ENCODE results near the gene NR0B2.

DNA sequence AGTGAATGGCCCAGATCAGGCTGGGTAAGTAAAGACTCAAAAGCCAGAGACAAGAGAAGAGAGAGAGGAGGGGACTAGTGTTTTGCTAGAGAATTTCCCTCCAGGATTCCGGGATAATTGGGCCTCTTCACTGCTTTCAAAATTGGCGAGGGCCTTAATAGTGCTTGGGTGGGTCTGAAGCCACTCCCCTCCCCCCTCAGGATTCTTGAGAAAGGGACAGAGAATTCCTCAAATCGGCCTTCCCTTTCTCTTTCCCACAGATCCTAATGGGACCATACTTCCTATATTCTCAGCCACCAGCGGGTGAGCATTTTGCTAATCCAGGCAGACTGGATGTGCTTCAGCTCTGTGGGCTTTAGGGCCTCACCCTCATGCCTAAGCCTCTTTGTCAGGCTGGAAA is 38.9 kb downstream of the NR0B2 start:
- TF ChIP-seq, protein P1, sequence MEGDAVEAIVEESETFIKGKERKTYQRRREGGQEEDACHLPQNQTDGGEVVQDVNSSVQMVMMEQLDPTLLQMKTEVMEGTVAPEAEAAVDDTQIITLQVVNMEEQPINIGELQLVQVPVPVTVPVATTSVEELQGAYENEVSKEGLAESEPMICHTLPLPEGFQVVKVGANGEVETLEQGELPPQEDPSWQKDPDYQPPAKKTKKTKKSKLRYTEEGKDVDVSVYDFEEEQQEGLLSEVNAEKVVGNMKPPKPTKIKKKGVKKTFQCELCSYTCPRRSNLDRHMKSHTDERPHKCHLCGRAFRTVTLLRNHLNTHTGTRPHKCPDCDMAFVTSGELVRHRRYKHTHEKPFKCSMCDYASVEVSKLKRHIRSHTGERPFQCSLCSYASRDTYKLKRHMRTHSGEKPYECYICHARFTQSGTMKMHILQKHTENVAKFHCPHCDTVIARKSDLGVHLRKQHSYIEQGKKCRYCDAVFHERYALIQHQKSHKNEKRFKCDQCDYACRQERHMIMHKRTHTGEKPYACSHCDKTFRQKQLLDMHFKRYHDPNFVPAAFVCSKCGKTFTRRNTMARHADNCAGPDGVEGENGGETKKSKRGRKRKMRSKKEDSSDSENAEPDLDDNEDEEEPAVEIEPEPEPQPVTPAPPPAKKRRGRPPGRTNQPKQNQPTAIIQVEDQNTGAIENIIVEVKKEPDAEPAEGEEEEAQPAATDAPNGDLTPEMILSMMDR (optimal IDR thresholded peaks at IDR 0.05 in 1 of 3, IDR thresholded peaks at IDR 0.05 in 1 of 3, conservative IDR thresholded peaks at IDR 0.05 in 1 of 3; ENCODE audit: extremely low read depth in 1 of 3, insufficient read depth in 2 of 3, low read length in 3 of 3), result no peak
- no peak for TF ChIP-seq EZH2 (IDR thresholded peaks at IDR 0.05; ENCODE audit: low read length)
